HCT116 (cell line): ENCODE results near the gene HIGD2B. TPM values are rescaled to one million over a fixed set of nuclear protein-coding genes. Genes with fewer than 3 reads are reported as not detected.

Experiments used
- ATAC-seq: fragments of 200-7000 bp; cut with Tn5 transposase; 2 replicates; pipeline ENCODE4 v1.9.1; 2020; ENCODE audit warnings: mild to moderate bottlenecking, moderate library complexity
- BruUV-seq: library from RNA; stranded (reverse); fragments of 400-500 nt; replicated peaks from 2 replicates; lab custom pipeline; 2021; lab: Mats Ljungman, UMichigan
- CTCF ChIA-PET: fragments of 300-600 bp; sonication (Branson Sonifier 250); formaldehyde crosslinking; loops from one replicate; lab custom pipeline; 2021; ENCODE audit warnings: antibody characterized with exemption; lab: Charles Lee
- POLR2A ChIA-PET: fragments of 300-600, 350-600 bp; sonication (Branson Sonifier 250); formaldehyde crosslinking; loops from one replicate; lab custom pipeline; 2021; ENCODE audit warnings: antibody characterized with exemption; lab: Charles Lee
- RAD21 ChIA-PET, 2 experiments: fragments of 300-600 bp; sonication (Branson Sonifier 250); formaldehyde crosslinking; loops; one replicate each; lab custom pipeline; 2023; ENCODE audit warnings: low total read pairs in 2 of 2; ENCODE audit not compliant: uncharacterized antibody in 2 of 2, unreplicated experiment in 2 of 2, low non-redundant PET in 1 of 2; lab: Charles Lee
- DNase-seq: peaks from one replicate; pipeline ENCODE4 v3.0.0-alpha.2; 2010; ENCODE audit warnings: low read depth, low spot score
- H2AFZ ChIP-seq: fragments of 200-600 bp; shearing (Covaris generic), sonication (generic); 2 replicates; pipeline ENCODE4 v1.6.1; 2017; ENCODE audit warnings: low read depth, mixed run types, mixed read lengths, antibody characterized with exemption, low read length; ENCODE audit not compliant: poor library complexity, severe bottlenecking
- H3K27ac ChIP-seq: 2 replicates; pipeline ENCODE4 v1.5.1; 2012; ENCODE audit warnings: low read depth, low read length
- H3K27me3 ChIP-seq: fragments of 200-600 bp; sonication (generic); 2 replicates; pipeline ENCODE4 v1.6.1; 2016; ENCODE audit warnings: mixed run types, low read length, mixed read lengths; ENCODE audit not compliant: insufficient read depth
- H3K36me3 ChIP-seq, 2 experiments: fragments of 200-500 bp in 1 of 2; fragments of 200-600 bp in 1 of 2; sonication (Bioruptor generic) in 1 of 2; sonication (generic) in 1 of 2; 2 replicates each; pipeline versions ENCODE4 v1.5.1 to v1.6.1; 2014 to 2016; ENCODE audit warnings: low read length in 2 of 2, inconsistent platforms in 1 of 2, mixed read lengths in 1 of 2, mixed run types in 1 of 2; ENCODE audit not compliant: insufficient read depth in 2 of 2, control insufficient read depth in 1 of 2
- H3K4me1 ChIP-seq, 2 experiments: fragments of 200-600 bp in 1 of 2; sonication (generic) in 1 of 2; 2 replicates each; pipeline versions ENCODE4 v1.5.1 to v1.6.1; 2012 to 2017; ENCODE audit warnings: low read length in 2 of 2, inconsistent platforms in 1 of 2, mild to moderate bottlenecking in 1 of 2, mixed read lengths in 1 of 2, mixed run types in 1 of 2, moderate library complexity in 1 of 2; ENCODE audit not compliant: insufficient read depth in 2 of 2, control insufficient read depth in 1 of 2
- H3K4me2 ChIP-seq: fragments of 200-600 bp; sonication (generic); 2 replicates; pipeline ENCODE4 v1.6.1; 2017; ENCODE audit warnings: mixed run types, low read length, mixed read lengths
- H3K4me3 ChIP-seq, 2 experiments: fragments of 200-600 bp in 1 of 2; sonication (generic) in 1 of 2; replicated peaks in 1 of 2; 2 replicates each; pipeline ENCODE4 v1.5.1; 2011 to 2016; ENCODE audit warnings: low read length in 2 of 2, control low read depth in 1 of 2, low read depth in 1 of 2, mild to moderate bottlenecking in 1 of 2, mixed read lengths in 1 of 2, mixed run types in 1 of 2
- H3K79me2 ChIP-seq: fragments of 200-600 bp; sonication (generic); 2 replicates; pipeline ENCODE4 v1.6.1; 2017; ENCODE audit warnings: mild to moderate bottlenecking, mixed run types, low read length, moderate library complexity, mixed read lengths; ENCODE audit not compliant: insufficient read depth
- H3K9ac ChIP-seq: fragments of 200-600 bp; sonication (generic); 2 replicates; pipeline ENCODE4 v1.6.1; 2016; ENCODE audit warnings: low read length, mixed read lengths
- H3K9me2 ChIP-seq: fragments of 200-600 bp; sonication (generic), shearing (Covaris generic); 2 replicates; pipeline ENCODE4 v1.6.1; 2017; ENCODE audit warnings: mixed run types, mild to moderate bottlenecking, moderate library complexity; ENCODE audit not compliant: insufficient read depth
- H3K9me3 ChIP-seq, 2 experiments: fragments of 200-500 bp in 1 of 2; fragments of 200-600 bp in 1 of 2; sonication (Bioruptor generic) in 1 of 2; sonication (generic) in 1 of 2; 2 replicates each; pipeline ENCODE4 v1.6.1; 2014 to 2017; ENCODE audit warnings: low read length in 2 of 2, mixed read lengths in 2 of 2, inconsistent platforms in 1 of 2, low read depth in 1 of 2, mild to moderate bottlenecking in 1 of 2, mixed run types in 1 of 2, moderate library complexity in 1 of 2; ENCODE audit not compliant: control insufficient read depth in 1 of 2, insufficient read depth in 1 of 2
- H4K20me1 ChIP-seq: fragments of 200-600 bp; sonication (generic), shearing (Covaris generic); 2 replicates; pipeline ENCODE4 v1.6.1; 2017; ENCODE audit warnings: mixed run types, mild to moderate bottlenecking, moderate library complexity; ENCODE audit not compliant: insufficient read depth
- CBX3 ChIP-seq: IDR thresholded peaks from 2 replicates; pipeline ENCODE4 v1.6.1; 2012; ENCODE audit warnings: low read depth
- ELF1 ChIP-seq: IDR thresholded peaks from 2 replicates; pipeline ENCODE4 v1.6.1; 2012; ENCODE audit warnings: low read depth, borderline replicate concordance
- EZH2 ChIP-seq: fragments of 200-600 bp; sonication (generic); IDR thresholded peaks from 2 replicates; pipeline ENCODE4 v1.6.1; 2017; ENCODE audit warnings: antibody characterized with exemption, mixed run types
- JUND ChIP-seq: IDR thresholded peaks from 2 replicates; pipeline ENCODE4 v1.6.1; 2012
- POLR2AphosphoS5 ChIP-seq: IDR thresholded peaks from 2 replicates; pipeline ENCODE4 v1.6.1; 2011; ENCODE audit warnings: mild to moderate bottlenecking, low read depth, low read length, moderate library complexity
- RAD21 ChIP-seq: IDR thresholded peaks from 2 replicates; pipeline ENCODE4 v1.6.1; 2012; ENCODE audit warnings: low read depth, mild to moderate bottlenecking
- SRF ChIP-seq: IDR thresholded peaks from 2 replicates; pipeline ENCODE4 v1.6.1; 2012; ENCODE audit warnings: low read depth
- TCF7L2 ChIP-seq: IDR thresholded peaks from 2 replicates; pipeline ENCODE4 v1.7.0; 2011; ENCODE audit warnings: borderline replicate concordance, inconsistent platforms; ENCODE audit not compliant: insufficient read depth, insufficient read length; ENCODE audit errors: extremely low read depth
- ZFX ChIP-seq: fragments of 450-650 bp; IDR thresholded peaks from 2 replicates; pipeline ENCODE4 v1.6.1; 2017
- ZNF274 ChIP-seq: fragments of 200-500 bp; sonication (Bioruptor generic); IDR thresholded peaks from 2 replicates; pipeline ENCODE4 v1.6.1; 2014; ENCODE audit warnings: mild to moderate bottlenecking, low read depth, low read length, inconsistent platforms
- intact Hi-C: fragments of 100-400 bp; cut with micrococcal nuclease; formaldehyde crosslinking; loops from 2 replicates; pipeline ENCODE4 v1.10.0; 2022
- total RNA-seq: library from RNA; stranded (reverse); gene quantifications from one replicate; pipeline ENCODE4 v1.2.1, GENCODE V29; 2021; ENCODE audit not compliant: unreplicated experiment
- TF ChIP-seq, protein P1 (sequence below), 3 experiments: fragments of 200-600 bp in 1 of 3; sonication (generic) in 1 of 3; IDR thresholded peaks in 2 of 3; conservative IDR thresholded peaks in 1 of 3; 2 replicates each; pipeline ENCODE4 v1.5.1; 2012 to 2017; ENCODE audit warnings: low read depth in 2 of 3, low read length in 2 of 3, antibody characterized with exemption in 1 of 3, borderline replicate concordance in 1 of 3, control low read depth in 1 of 3, mild to moderate bottlenecking in 1 of 3, mixed read lengths in 1 of 3, mixed run types in 1 of 3, moderate library complexity in 1 of 3; ENCODE audit not compliant: insufficient read depth in 1 of 3
- TF ChIP-seq, protein P2 (sequence below): IDR thresholded peaks from 2 replicates; pipeline ENCODE4 v1.6.1; 2011; ENCODE audit warnings: mild to moderate bottlenecking, low read length, moderate library complexity; ENCODE audit not compliant: insufficient replicate concordance; ENCODE audit errors: extremely low read depth
- TF ChIP-seq, protein P3 (sequence below): IDR thresholded peaks from 2 replicates; pipeline ENCODE4 v1.6.1; 2012

HIGD2B gene
- total RNA-seq, 1 experiment from 2014 or later: 0.27 TPM

DNA sequence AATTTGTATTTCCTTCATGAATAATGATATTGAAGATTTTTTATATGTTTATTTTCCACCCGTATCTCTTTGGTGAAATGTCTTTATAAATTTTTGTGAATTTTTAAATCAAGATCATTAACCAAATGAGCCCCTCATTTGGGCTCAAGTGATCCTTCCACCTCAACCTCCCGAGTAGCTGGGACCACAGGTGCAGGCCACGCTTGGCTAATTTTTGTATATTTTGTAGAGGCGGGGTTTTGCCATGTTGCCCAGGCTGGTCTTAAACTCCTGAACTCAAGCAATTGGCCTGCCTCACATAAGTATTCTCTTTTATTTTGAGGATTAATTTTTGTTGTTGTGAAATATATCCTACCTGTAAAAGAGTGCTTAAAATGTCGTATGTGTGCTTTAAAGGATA, 5.0 kb upstream of the HIGD2B start:
- 0 out of 2 replicates have a peak, but pooled peaks cover 9% of the 10 kb centered on the region for H3K79me2 ChIP-seq
- intact Hi-C loops: no loop called here
- TF ChIP-seq ELF1: no peak
- TF ChIP-seq, protein P1, sequence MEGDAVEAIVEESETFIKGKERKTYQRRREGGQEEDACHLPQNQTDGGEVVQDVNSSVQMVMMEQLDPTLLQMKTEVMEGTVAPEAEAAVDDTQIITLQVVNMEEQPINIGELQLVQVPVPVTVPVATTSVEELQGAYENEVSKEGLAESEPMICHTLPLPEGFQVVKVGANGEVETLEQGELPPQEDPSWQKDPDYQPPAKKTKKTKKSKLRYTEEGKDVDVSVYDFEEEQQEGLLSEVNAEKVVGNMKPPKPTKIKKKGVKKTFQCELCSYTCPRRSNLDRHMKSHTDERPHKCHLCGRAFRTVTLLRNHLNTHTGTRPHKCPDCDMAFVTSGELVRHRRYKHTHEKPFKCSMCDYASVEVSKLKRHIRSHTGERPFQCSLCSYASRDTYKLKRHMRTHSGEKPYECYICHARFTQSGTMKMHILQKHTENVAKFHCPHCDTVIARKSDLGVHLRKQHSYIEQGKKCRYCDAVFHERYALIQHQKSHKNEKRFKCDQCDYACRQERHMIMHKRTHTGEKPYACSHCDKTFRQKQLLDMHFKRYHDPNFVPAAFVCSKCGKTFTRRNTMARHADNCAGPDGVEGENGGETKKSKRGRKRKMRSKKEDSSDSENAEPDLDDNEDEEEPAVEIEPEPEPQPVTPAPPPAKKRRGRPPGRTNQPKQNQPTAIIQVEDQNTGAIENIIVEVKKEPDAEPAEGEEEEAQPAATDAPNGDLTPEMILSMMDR (IDR thresholded peaks at IDR 0.05 in 2 of 3, conservative IDR thresholded peaks at IDR 0.05 in 1 of 3; ENCODE audit: borderline replicate concordance in 1 of 3, insufficient read depth in 1 of 3, low read depth in 2 of 3, low read length in 2 of 3): no peak
- no peak for TF ChIP-seq POLR2AphosphoS5
- TF ChIP-seq CBX3: no peak
- TF ChIP-seq TCF7L2: no peak
- TF ChIP-seq, protein P2, sequence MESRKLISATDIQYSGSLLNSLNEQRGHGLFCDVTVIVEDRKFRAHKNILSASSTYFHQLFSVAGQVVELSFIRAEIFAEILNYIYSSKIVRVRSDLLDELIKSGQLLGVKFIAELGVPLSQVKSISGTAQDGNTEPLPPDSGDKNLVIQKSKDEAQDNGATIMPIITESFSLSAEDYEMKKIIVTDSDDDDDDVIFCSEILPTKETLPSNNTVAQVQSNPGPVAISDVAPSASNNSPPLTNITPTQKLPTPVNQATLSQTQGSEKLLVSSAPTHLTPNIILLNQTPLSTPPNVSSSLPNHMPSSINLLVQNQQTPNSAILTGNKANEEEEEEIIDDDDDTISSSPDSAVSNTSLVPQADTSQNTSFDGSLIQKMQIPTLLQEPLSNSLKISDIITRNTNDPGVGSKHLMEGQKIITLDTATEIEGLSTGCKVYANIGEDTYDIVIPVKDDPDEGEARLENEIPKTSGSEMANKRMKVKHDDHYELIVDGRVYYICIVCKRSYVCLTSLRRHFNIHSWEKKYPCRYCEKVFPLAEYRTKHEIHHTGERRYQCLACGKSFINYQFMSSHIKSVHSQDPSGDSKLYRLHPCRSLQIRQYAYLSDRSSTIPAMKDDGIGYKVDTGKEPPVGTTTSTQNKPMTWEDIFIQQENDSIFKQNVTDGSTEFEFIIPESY: no peak
- TF ChIP-seq JUND: no peak
- no peak for TF ChIP-seq ZFX
- TF ChIP-seq ZNF274: no peak
- TF ChIP-seq, protein P3, sequence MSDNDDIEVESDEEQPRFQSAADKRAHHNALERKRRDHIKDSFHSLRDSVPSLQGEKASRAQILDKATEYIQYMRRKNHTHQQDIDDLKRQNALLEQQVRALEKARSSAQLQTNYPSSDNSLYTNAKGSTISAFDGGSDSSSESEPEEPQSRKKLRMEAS: no peak
- TF ChIP-seq SRF: no peak
- no peak for TF ChIP-seq RAD21
- no peak for TF ChIP-seq EZH2
- TF ChIP-seq, all 23 proteins: peak for 0
- DNase-seq: no peak
- peaks cover 0 to 6% of the 10 kb centered on the region in 2 experiments; a peak in 1 of 4 replicates for H3K4me1 ChIP-seq
- H3K9me2 ChIP-seq: no peaks in the 10 kb centered on the region
- H3K4me3 ChIP-seq: no peak overlapping the region
- H2AFZ ChIP-seq: no peak overlapping the region
- H3K4me2 ChIP-seq: no peak overlapping the region
- no peaks in the 10 kb centered on the region for H3K27me3 ChIP-seq
- H3K9ac ChIP-seq: no peak overlapping the region
- no peaks in the 10 kb centered on the region for H4K20me1 ChIP-seq
- no peak for ATAC-seq
- RAD21 ChIA-PET: no interaction called here
- no TSS peak for BruUV-seq
- no peaks in the 10 kb centered on the region for H3K36me3 ChIP-seq
- POLR2A ChIA-PET: no interaction called here
- CTCF ChIA-PET: no interaction called here
- H3K27ac ChIP-seq: no peak overlapping the region
- H3K9me3 ChIP-seq: no peaks in the 10 kb centered on the region
